Measurements from ENCODE around the gene IQCB1.

The IQCB1 gene

DNA sequence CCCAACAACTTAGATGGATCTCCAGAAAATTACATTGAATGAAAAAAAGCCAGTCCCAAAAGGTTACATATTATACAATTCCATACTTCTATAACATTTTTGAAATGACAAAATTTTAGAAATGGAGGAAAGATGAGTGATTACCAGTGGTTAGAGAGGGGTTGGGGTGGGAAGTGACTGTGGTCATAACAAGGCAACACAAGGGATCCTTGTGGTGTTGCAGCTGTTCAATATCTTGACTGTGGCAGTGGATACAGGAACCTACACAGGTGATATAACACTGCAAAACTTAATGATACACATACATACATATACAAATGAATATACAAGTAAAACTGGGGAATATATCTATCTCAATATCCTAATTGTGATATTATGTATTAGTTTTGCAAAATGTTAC, 95.0 kb downstream of the IQCB1 start:
- DNase-seq = no peak

DNA sequence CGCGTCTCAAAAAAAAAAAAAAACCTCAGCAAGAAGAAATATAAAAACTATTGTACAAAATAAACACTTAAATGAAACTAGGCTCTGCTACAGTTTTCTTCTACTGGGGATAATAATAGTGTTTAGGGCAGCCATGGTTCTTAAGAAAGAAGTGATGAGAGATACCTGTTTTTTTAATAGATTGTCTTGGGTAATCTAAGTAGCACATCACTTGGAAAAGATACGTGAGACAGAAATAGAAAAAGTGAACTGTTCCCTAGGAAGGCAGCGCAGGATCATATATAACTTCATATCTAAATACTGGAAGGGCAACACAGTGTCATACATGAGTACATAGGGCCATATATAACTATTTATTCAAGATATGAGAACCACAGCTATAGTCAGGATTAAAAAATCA, 97.2 kb downstream of the IQCB1 start:
- DNase-seq = no peak

DNA sequence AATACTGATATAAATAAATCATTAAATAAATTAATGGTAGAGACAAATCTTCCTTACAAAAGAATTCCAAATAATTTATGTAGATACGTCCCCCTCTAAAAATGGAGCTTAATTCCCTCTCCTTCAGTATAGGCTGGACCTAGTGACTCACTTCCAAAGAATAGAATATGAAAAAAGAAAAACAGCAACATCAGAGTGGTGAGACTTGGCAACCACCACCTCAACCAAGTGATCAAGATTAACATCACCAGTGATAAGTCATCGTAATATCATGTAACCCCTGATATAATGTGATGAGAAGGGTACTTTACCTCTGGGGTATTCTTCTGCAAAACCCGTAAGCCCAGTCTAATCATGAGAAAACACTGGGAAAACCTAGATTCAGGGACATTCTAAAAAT, 98.7 kb downstream of the IQCB1 start:
- DNase-seq = no peak

DNA sequence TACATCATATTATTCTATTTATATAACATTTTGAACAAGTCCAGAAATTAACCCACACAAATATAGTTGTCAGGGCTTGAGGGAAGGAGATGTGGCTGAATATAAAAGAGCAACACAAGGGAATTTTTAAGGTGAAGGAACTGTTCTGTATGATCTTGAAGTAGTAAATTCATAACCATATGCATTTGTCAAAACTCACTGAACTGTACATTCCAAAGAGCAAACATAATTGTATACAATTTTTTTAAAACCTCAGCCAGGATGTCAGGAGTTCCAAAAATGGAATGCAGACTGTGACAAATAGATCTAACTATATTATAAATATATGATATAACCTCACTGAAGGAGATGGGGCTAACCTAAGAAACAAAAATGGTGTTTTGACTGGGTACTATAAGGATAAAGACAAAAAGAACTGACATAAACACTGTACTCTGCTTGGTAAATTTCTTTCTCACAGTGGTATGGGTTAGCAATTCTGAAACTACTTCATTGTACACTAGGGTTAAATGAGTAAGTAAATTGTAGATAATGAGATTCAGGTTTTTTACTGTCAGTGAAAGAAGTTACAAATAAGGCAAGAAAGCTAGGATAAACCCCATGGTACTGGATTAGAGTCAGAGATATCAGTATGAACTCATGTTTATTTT, 99.7 kb downstream of the IQCB1 start:
- no peak for DNase-seq

DNA sequence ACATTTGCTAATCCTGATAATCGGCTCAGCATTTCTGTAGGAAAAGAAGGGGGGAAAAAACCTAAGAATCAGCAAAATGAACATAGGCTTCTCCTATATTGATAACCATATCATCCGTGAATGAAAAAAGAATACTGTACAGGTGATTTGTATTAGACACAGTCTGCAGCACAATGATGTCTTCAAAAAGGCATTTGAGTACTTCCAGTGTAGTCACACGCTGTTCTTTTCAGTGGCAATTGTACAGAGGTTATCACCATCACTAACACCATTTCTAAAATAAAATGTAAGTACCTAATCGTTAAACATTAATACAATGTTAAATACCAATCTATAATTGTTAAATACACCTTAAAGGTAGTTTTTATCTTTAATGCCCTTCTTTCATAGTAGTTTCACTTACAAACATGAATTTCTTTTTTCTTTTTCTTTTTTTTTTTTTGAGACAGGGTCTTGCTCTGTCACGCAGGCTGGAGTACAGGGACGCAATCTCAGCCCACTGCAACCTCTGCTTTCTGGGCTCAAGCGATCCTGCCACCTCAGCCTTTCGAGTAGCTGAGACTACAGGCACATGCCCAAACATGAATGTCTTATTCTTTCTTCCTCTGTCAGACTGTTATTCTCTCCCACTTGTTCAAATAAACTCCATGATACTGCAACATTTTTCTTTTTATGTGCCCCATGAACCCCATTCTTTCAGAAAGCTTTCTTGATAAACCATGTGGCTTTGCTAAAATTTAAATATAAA, 103.7 kb downstream of the IQCB1 start:
- no peak for DNase-seq

DNA sequence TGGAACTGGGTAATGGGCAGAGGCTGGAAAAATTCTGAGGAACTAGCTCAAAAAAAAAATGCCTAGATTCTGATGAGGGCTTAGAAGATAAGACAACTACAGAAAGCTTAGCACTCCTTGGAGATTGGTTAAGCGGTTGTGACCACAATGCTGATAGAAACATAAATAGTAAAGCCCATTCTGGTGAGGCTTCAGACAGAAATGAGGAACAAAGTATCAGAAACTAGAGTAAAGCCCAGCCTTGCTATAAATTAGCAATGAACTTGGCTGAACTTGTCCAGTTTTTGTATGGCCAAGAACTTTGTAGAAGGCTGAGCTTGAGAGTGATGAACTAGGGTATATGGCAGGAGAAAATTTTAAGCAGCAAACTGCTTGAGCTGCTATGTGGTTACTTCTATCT, 110.7 kb downstream of the IQCB1 start:
- DNase-seq = no peak

DNA sequence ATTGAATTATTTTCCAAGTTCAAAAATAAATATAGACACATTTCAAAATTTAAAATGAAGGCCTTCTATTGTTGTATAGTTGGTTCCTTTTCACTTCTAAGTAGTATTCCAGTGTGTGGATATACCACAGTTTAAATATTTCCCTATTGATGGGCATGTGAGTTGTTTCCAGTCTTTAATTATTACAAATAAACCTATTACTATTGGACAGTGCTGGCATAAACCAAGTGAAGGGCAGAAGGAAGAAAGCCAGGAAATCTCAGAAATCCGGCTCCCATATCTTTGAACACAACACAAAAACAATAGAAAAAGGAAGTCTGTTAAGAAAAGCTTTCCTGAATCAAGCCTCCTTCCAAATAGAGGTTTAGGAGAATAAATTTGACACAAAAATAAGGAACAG, 111.4 kb downstream of the IQCB1 start:
- DNase-seq = no peak

DNA sequence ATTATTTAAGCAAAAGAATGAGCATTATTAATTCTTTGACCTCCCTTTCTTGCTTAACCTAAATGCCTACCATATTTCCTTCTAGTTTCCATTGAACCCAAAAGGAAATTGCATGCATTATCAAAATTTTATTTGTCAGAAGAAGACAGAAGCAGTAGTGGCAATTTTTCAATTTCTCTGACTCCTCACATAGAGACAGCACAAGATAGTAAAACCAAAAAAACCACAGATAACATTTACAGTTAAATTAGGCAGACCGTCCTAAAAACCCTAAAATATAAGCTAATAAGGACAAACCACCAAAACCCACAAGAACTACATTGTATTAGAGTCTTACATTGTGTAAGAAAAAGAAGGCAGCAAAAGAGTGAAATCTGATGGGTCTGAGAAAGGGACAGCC, 112.4 kb downstream of the IQCB1 start:
- no peak for DNase-seq

DNA sequence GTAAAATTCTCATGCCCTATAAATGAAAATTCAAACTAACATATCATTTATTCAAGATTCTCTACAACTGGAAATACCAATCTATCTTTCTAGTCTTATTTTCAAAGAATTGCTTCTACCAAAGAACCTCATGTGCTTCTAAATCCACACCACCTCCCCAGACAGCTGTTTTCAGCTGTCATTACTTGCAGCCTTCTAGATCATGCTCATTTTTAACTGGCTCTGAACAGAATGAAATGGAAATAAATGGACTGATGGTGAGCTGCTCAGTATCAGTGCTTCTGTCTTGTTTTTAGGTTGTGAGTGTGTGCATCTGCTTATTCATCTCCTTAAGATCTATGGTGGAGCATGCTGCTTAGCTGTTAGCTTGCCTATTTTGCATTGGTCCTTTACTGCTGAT, 114.7 kb downstream of the IQCB1 start:
- DNase-seq = no peak
